ENCODE data around the gene NCOA7.

DNA sequence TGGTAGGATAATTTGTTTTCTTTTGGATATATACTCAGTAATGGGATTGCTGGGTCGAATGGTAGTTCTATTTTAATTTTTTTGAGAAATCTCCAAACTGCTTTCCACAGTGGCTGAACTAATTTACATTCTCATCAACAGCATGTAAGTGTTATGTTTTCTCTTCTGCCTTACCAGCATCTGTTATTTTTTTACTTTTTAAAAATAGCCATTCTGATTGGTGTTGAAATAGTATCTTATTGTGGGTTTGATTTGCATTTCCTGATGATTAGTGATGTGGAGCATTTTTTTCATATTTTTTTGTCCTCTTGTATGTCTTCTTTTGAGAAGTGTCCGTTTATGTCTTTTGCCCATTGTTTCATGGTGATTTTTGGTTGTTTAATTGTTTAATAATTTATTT, 177.7 kb downstream of the NCOA7 start:
- TF ChIP-seq, protein P1, sequence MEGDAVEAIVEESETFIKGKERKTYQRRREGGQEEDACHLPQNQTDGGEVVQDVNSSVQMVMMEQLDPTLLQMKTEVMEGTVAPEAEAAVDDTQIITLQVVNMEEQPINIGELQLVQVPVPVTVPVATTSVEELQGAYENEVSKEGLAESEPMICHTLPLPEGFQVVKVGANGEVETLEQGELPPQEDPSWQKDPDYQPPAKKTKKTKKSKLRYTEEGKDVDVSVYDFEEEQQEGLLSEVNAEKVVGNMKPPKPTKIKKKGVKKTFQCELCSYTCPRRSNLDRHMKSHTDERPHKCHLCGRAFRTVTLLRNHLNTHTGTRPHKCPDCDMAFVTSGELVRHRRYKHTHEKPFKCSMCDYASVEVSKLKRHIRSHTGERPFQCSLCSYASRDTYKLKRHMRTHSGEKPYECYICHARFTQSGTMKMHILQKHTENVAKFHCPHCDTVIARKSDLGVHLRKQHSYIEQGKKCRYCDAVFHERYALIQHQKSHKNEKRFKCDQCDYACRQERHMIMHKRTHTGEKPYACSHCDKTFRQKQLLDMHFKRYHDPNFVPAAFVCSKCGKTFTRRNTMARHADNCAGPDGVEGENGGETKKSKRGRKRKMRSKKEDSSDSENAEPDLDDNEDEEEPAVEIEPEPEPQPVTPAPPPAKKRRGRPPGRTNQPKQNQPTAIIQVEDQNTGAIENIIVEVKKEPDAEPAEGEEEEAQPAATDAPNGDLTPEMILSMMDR (IDR thresholded peaks at IDR 0.05) = no peak
- TF ChIP-seq POLR2A (IDR thresholded peaks at IDR 0.05) = no peak

Measured in right lobe of liver (tissue), 4 donors.